Measurements from ENCODE around the gene STK35.

GRCh38 chr20:2163312-2163711 is 61.7 kb downstream of the STK35 start:
- TF ChIP-seq POLR2A (IDR thresholded peaks at IDR 0.05; ENCODE audit: low read length) (no peak), GATA1 (IDR thresholded peaks at IDR 0.05; ENCODE audit: low read depth, low read length) (no peak)

Data from erythroblast (primary cell).